Measurements from ENCODE around the gene NFKBIL1.

Gene NFKBIL1

DNA sequence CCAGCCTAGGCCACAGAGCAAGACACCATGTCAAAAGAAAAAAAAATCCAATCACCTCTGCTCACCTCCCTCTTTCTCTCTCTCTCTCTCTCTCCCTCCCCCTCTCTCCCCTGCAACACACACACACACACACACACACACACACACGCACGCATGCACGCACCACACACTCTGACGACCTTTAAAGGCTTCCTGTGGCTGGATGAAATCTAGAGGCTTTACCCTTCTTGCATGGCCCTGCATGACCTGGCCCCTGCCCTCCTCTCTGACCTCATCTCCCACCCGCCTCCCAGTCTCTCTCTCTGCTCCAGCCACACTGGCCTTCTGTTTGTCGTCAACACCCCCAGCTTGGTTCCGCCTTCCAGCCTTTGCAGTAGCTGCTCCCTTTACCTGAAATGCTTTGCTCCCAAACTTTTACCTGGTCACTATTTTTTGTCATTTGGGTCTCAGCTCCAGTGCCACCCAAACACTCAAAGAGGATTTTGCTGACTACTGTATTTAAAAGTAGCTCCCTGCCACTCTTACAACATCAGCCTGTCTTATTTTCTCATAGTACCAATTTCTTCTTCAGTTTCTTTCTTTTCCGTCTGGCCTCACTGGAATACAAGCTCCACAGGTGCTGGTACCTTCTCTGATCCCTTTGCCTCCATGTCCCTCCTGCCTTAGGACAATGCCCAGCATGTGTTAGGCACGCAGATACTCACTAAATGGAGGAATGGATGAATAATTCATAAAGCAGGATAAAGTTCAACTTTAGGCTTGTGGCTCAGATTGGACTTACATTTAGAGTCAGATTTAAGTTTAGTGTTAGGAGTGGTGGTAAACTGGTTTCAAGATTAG, 20.3 kb downstream of the NFKBIL1 start:
- no peak for DNase-seq

- no peak for DNase-seq
Observed at GRCh38 chr6:31568537-31568961, 21.1 kb downstream of the NFKBIL1 start.

DNA sequence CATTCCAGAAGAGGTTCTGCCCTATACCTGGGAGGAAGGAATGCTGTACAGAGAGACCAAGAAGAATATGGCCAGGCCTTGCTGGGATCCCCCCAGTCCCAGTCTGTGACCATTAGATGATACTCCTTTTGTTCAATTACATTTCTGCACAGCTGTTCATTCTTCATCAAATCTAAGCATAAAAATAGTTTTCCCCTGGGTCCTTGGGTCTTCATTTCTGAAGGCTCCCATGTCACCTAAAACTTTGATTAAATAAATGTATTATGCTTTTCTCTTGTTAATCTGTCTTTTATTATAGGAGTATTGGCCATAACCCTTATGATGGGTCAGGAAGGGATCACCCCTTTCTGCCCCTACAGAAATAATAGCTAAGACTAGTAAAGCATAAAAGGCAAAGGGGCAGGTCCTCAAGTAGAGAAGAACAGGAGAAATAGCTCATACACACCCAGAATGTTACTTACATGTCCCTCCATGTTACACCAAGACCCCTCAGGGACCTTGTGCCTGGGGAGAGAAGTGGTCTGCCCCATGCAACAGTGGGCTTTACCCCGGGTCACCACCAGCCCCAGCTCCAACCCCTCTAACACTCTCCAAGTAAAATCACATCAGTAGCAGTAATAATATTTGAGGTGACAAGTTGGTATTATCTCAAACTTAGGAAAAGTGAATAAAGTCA, 22.6 kb downstream of the NFKBIL1 start:
- DNase-seq: no peak

DNA sequence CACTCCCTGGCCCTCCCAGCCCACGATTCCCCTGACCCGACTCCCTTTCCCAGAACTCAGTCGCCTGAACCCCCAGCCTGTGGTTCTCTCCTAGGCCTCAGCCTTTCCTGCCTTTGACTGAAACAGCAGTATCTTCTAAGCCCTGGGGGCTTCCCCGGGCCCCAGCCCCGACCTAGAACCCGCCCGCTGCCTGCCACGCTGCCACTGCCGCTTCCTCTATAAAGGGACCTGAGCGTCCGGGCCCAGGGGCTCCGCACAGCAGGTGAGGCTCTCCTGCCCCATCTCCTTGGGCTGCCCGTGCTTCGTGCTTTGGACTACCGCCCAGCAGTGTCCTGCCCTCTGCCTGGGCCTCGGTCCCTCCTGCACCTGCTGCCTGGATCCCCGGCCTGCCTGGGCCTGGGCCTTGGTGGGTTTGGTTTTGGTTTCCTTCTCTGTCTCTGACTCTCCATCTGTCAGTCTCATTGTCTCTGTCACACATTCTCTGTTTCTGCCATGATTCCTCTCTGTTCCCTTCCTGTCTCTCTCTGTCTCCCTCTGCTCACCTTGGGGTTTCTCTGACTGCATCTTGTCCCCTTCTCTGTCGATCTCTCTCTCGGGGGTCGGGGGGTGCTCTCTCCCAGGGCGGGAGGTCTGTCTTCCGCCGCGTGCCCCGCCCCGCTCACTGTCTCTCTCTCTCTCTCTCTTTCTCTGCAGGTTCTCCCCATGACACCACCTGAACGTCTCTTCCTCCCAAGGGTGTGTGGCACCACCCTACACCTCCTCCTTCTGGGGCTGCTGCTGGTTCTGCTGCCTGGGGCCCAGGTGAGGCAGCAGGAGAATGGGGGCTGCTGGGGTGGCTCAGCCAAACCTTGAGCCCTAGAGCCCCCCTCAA, 24.9 kb downstream of the NFKBIL1 start, which contains the start of gene LTA:
LTA (plus strand) TSS at position 249 of the 871 bp plus-strand sequence; CDS start at position 703, 454 bp downstream.
- DNase-seq: no peak

DNA sequence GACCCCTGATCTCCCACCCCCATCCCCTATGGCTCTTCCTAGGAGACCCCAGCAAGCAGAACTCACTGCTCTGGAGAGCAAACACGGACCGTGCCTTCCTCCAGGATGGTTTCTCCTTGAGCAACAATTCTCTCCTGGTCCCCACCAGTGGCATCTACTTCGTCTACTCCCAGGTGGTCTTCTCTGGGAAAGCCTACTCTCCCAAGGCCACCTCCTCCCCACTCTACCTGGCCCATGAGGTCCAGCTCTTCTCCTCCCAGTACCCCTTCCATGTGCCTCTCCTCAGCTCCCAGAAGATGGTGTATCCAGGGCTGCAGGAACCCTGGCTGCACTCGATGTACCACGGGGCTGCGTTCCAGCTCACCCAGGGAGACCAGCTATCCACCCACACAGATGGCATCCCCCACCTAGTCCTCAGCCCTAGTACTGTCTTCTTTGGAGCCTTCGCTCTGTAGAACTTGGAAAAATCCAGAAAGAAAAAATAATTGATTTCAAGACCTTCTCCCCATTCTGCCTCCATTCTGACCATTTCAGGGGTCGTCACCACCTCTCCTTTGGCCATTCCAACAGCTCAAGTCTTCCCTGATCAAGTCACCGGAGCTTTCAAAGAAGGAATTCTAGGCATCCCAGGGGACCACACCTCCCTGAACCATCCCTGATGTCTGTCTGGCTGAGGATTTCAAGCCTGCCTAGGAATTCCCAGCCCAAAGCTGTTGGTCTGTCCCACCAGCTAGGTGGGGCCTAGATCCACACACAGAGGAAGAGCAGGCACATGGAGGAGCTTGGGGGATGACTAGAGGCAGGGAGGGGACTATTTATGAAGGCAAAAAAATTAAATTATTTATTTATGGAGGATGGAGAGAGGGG, 26.1 kb downstream of the NFKBIL1 start:
- DNase-seq: no peak

DNA sequence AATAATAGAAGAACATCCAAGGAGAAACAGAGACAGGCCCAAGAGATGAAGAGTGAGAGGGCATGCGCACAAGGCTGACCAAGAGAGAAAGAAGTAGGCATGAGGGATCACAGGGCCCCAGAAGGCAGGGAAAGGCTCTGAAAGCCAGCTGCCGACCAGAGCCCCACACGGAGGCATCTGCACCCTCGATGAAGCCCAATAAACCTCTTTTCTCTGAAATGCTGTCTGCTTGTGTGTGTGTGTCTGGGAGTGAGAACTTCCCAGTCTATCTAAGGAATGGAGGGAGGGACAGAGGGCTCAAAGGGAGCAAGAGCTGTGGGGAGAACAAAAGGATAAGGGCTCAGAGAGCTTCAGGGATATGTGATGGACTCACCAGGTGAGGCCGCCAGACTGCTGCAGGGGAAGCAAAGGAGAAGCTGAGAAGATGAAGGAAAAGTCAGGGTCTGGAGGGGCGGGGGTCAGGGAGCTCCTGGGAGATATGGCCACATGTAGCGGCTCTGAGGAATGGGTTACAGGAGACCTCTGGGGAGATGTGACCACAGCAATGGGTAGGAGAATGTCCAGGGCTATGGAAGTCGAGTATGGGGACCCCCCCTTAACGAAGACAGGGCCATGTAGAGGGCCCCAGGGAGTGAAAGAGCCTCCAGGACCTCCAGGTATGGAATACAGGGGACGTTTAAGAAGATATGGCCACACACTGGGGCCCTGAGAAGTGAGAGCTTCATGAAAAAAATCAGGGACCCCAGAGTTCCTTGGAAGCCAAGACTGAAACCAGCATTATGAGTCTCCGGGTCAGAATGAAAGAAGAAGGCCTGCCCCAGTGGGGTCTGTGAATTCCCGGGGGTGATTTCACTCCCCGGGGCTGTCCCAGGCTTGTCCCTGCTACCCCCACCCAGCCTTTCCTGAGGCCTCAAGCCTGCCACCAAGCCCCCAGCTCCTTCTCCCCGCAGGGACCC, 27.0 kb downstream of the NFKBIL1 start:
- DNase-seq: no peak

- no peak for DNase-seq
Observed at GRCh38 chr6:31575335-31575901, 28.0 kb downstream of the NFKBIL1 start, which contains the start of gene TNF. TNF (plus strand) TSS chr6:31575565; CDS start chr6:31575742, 177 bp downstream.

GRCh38 chr6:31575952-31576685, 28.7 kb downstream of the NFKBIL1 start:
- DNase-seq: peak; percentile 54

DNA sequence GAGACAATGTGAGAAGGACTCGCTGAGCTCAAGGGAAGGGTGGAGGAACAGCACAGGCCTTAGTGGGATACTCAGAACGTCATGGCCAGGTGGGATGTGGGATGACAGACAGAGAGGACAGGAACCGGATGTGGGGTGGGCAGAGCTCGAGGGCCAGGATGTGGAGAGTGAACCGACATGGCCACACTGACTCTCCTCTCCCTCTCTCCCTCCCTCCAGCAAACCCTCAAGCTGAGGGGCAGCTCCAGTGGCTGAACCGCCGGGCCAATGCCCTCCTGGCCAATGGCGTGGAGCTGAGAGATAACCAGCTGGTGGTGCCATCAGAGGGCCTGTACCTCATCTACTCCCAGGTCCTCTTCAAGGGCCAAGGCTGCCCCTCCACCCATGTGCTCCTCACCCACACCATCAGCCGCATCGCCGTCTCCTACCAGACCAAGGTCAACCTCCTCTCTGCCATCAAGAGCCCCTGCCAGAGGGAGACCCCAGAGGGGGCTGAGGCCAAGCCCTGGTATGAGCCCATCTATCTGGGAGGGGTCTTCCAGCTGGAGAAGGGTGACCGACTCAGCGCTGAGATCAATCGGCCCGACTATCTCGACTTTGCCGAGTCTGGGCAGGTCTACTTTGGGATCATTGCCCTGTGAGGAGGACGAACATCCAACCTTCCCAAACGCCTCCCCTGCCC, 29.6 kb downstream of the NFKBIL1 start:
- no peak for DNase-seq

- no peak for DNase-seq
Observed at GRCh38 chr6:31577579-31577966, 30.2 kb downstream of the NFKBIL1 start.

DNA sequence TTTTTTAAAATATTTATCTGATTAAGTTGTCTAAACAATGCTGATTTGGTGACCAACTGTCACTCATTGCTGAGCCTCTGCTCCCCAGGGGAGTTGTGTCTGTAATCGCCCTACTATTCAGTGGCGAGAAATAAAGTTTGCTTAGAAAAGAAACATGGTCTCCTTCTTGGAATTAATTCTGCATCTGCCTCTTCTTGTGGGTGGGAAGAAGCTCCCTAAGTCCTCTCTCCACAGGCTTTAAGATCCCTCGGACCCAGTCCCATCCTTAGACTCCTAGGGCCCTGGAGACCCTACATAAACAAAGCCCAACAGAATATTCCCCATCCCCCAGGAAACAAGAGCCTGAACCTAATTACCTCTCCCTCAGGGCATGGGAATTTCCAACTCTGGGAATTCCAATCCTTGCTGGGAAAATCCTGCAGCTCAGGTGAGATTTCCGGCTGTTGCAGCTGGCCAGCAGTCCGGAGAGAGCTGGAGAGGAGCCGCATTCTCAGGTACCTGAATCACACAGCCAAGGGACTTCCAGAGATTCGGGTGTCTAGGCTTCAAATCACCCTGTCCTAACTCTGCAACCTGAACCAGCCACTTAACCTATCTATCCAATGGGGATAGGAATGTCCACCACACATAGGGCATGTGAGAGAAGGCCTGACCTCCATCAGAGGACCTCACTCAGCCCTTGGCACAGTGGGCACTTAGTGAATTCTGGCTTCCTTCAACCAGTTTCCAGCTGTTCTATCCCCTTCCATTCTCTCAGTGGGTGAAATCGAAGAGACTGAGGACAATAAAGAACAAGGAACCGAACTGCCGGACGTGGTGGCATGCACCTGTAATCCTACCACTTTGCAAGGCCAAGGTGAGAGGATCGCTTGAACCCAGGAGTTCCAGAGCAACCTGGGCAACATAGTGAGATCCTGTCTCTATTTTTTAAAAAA, 31.0 kb downstream of the NFKBIL1 start:
- DNase-seq: no peak

DNA sequence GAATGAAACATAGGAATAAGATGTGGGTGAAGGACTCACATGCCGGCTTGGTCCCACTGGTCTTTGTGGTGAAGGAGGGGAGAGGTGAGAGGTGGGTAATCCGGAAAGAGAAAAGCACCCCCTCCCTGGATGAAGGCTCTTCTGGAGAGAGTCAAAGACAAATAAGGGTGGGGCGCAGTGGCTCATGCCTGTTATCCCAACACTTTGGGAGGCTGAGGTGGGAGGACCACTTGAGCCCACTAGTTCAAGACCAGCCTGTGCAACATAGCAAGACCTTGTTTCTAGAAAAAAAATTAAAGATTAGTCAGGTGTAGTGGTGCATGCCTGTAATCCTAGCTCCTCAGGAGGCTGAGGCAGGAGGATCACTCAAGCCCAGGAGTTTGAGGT, 31.7 kb downstream of the NFKBIL1 start:
- no peak for DNase-seq

- DNase-seq: no peak
Observed at GRCh38 chr6:31579546-31580437, 32.4 kb downstream of the NFKBIL1 start.

DNA sequence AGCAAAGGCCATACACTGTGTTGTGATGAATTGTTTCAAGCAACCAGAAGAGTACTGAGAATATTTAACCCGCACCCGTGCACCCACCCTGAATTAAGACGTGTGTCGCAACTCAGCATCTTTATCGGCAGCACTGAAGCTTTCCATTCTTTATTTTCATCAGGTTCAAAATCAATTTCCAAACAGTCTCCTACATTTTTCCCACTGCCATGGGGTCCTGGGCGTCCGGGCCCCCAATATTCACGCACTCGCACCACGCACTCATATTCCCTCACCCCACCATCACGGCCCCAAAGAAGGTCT, 33.0 kb downstream of the NFKBIL1 start:
- DNase-seq: no peak

DNA sequence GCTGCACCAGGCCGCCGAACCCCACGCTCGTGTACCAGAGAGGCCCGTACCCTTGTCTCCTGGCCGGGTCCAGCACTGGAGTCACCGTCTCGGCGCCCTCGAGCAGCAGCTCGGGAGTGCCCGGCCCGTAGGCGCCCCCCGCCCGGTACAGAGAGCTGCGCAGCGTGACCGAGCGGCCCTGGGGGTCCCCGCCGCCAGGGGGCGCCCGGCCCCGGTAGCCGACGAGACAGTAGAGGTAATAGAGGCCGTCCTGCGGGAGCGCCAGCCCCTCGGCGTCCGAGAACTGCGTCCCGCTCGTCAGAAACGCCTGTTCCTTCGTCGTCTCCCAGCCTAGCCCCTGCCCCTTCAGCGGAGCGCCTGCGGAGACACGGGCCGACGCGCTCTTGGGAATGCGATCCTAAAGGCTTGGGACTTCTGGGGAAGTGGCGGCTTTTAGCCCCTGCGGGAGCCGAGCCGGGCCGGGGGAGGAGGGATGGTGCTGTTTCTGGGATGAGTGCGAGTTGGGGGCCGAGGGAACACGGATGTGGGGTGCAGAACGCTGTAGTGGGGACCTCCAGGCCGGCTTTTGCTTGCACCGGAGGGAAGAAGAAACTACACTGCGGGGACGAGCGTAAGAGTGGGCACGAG, 33.5 kb downstream of the NFKBIL1 start:
- peak; percentile 66 for DNase-seq

DNA sequence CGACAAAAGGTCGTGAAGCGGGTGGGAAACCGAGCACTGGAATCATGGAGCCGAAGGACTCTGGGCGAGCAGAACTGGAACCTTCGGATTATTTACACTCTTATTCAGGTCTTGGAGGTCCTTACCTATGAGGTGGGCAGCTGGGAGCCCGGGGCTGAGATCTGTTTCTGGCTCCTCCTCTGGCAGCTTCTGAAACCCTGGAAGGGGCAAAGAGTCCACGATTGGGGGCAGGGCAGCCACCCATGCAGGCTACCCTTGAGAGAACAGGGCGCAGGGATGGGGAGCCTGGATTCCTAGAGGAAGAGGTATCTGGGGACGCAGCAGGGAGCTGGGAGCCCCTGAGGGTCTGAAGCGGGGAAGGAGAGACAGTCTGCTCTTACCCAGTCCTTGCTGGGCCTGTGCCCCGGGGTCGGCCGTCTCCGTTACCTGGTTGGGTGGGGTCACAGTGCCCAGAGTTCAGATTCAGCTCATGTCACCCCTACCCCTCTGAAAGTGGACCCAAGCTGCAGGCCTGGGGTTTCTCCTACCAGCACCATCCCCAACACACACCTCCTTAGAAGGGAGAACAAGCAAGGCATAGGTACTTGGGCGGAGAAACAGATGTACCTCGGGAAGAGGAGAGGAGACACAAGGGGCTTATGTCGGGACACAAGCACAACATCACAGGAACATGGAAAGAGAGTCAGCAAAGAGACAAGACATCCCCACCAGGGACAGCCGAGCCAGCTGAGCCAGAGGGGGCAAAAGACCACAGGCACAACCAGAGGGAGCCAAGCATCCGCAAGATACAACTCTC, 34.2 kb downstream of the NFKBIL1 start:
- no peak for DNase-seq
